Iris pigment epithelial cell (primary cell): ENCODE measurements around the gene POLN.
"Not testable (repeated sequence)": the region's sequence is repeated elsewhere in the genome, so short reads cannot be mapped to it uniquely, and the experiment has no call there.

Experiments
- DNase-seq: peaks from one replicate; pipeline ENCODE4 v3.0.0-alpha.2; 2011; ENCODE audit warnings: low read depth

Gene POLN

GRCh38 chr4:2163311-2163821 lies 78.6 kb downstream of the POLN start:
- no peak for DNase-seq

- DNase-seq = not testable (repeated sequence)
These were observed 80.7 kb downstream of the POLN start for GRCh38 chr4:2161092-2161703.

- DNase-seq = no peak
These were observed 82.0 kb downstream of the POLN start for GRCh38 chr4:2159931-2160330.

- DNase-seq = no peak
These were observed 86.7 kb downstream of the POLN start for GRCh38 chr4:2155246-2155645.

- DNase-seq = no peak
These were observed 87.6 kb downstream of the POLN start for GRCh38 chr4:2154215-2154740.

- no peak for DNase-seq
These were observed 90.4 kb downstream of the POLN start for GRCh38 chr4:2151544-2151943.

- DNase-seq = no peak
These were observed 91.8 kb downstream of the POLN start for GRCh38 chr4:2150076-2150475.

GRCh38 chr4:2142630-2143427 lies 99.1 kb downstream of the POLN start:
- peak; percentile 30 for DNase-seq

GRCh38 chr4:2141762-2142451 lies 100.0 kb downstream of the POLN start:
- no peak for DNase-seq

- DNase-seq = no peak
These were observed 100.7 kb downstream of the POLN start for GRCh38 chr4:2141022-2141761.

- DNase-seq = no peak
These were observed 102.9 kb downstream of the POLN start for GRCh38 chr4:2138846-2139500.

GRCh38 chr4:2136726-2137125 lies 105.2 kb downstream of the POLN start:
- DNase-seq = no peak

GRCh38 chr4:2135083-2135482 lies 106.8 kb downstream of the POLN start:
- DNase-seq = peak; percentile 62

- no peak for DNase-seq
These were observed 109.5 kb downstream of the POLN start for GRCh38 chr4:2132438-2132837.

- DNase-seq = no peak
These were observed 114.2 kb downstream of the POLN start for GRCh38 chr4:2127609-2128332.

GRCh38 chr4:2126309-2127043 lies 115.4 kb downstream of the POLN start:
- DNase-seq = no peak

GRCh38 chr4:2125831-2126230 lies 116.1 kb downstream of the POLN start:
- DNase-seq = no peak

GRCh38 chr4:2125023-2125422 lies 116.9 kb downstream of the POLN start:
- DNase-seq = no peak

- no peak for DNase-seq
These were observed 125.1 kb downstream of the POLN start for GRCh38 chr4:2116687-2117400.
